Stomach (tissue), 9 donors: ENCODE measurements around the gene LMF2. TPM values are rescaled to one million over a fixed set of nuclear protein-coding genes. Genes with fewer than 3 reads are reported as not detected.
A peak's percentile ranks its signal among the peaks of the same experiment; 100 is the strongest.

Experiments used
- DNase-seq, 2 donors: peaks; one replicate each; pipeline versions ENCODE4 v3.0.0 to v3.0.0-alpha.2; 2013 to 2019
- H3K27ac ChIP-seq, 5 donors: fragments of 200-600 bp in 4 of 5; sonication (generic) in 4 of 5; one replicate each; pipeline ENCODE4 v1.5.1; 2013 to 2019; ENCODE audit warnings: mild to moderate bottlenecking in 1 of 5, moderate library complexity in 1 of 5
- H3K27me3 ChIP-seq, 3 donors: fragments of 200-600 bp; sonication (generic); one replicate each; pipeline ENCODE4 v1.5.1; 2017 to 2019; ENCODE audit warnings: mixed run types in 1 of 3
- H3K36me3 ChIP-seq, 4 donors: fragments of 200-600 bp; sonication (generic); 1 replicate in 3 of 4; 2 replicates in 1 of 4; pipeline ENCODE4 v1.5.1; 2016 to 2019
- H3K4me1 ChIP-seq, 4 donors: fragments of 200-600 bp; sonication (generic); one replicate each; pipeline ENCODE4 v1.5.1; 2016 to 2019
- H3K4me3 ChIP-seq, 4 donors: fragments of 200-600 bp; sonication (generic) in 3 of 4; one replicate each; pipeline ENCODE4 v1.5.1; 2016 to 2019; ENCODE audit warnings: mild to moderate bottlenecking in 1 of 4
- H3K9me3 ChIP-seq, 4 donors: fragments of 200-600 bp; sonication (generic); one replicate each; pipeline ENCODE4 v1.5.1; 2016 to 2019
- EP300 ChIP-seq: sonication (generic); formaldehyde crosslinking; IDR thresholded peaks from one replicate; pipeline ENCODE4 v1.6.1; 2017; ENCODE audit warnings: antibody characterized with exemption
- POLR2A ChIP-seq, 4 donors: fragments of 450-650 bp; IDR thresholded peaks; one replicate each; pipeline ENCODE4 v1.6.1; 2016; ENCODE audit warnings: antibody characterized with exemption in 4 of 4, control low read depth in 2 of 4, mild to moderate bottlenecking in 1 of 4, moderate library complexity in 1 of 4
- POLR2AphosphoS5 ChIP-seq, 3 donors: sonication (generic); formaldehyde crosslinking; IDR thresholded peaks; one replicate each; pipeline ENCODE4 v1.6.1; 2016; ENCODE audit warnings: antibody characterized with exemption in 3 of 3
- WGBS, 5 donors: extraction: QIAGEN DNeasy Blood & Tissue Kit in 3 of 5; methylation state at CpG; one replicate each; pipeline versions ENCODE4 v1.1.5 to v1.1.7; 2013 to 2018; 5-methylcytosine and 5-hydroxymethylcytosine counted together
- intact Hi-C: fragments of 100-400 bp; cut with DNase I; formaldehyde crosslinking; loops from one replicate; pipeline ENCODE4 v1.15.1; 2023; ENCODE audit warnings: low total_unique reads
- polyA plus RNA-seq, 3 donors: library from polyadenylated mRNA; stranded (reverse); fragments of 200-250 nt; gene quantifications; one replicate each; pipeline ENCODE4 v1.2.3, GENCODE V29; 2013
- total RNA-seq, 5 donors: library from RNA; depleted of rRNA; stranded (reverse); fragments of >200 nt; gene quantifications; one replicate each; pipeline versions ENCODE4 v1.1.0 to v1.2.3, GENCODE V29; 2014 to 2016
- TF ChIP-seq, protein P1 (sequence below), 7 experiments: fragments of 450-650 bp in 4 of 7; fragments of 200-600 bp in 3 of 7; sonication (generic) in 3 of 7; IDR thresholded peaks; one replicate each; pipeline ENCODE4 v1.5.1; 2016 to 2019; ENCODE audit warnings: antibody characterized with exemption in 7 of 7, control low read depth in 2 of 7, mild to moderate bottlenecking in 1 of 7
- donor health status: healthy with polysubstance abuse.
- donor health status: Bipolar disorder and iron deficiency.
- donor health status: healthy.

The LMF2 gene
- total and polyA plus RNA-seq, 8 donors, result 11.9 to 212 (median 52.9) TPM

GRCh38 chr22:50488886-50489285 lies 18.6 kb downstream of the LMF2 start:
- 78 to 87% (median 80%) methylated on average over 16 to 19 of the region's 19 CpGs for WGBS, 5 donors
- intact Hi-C loops, result no loop called here

DNA sequence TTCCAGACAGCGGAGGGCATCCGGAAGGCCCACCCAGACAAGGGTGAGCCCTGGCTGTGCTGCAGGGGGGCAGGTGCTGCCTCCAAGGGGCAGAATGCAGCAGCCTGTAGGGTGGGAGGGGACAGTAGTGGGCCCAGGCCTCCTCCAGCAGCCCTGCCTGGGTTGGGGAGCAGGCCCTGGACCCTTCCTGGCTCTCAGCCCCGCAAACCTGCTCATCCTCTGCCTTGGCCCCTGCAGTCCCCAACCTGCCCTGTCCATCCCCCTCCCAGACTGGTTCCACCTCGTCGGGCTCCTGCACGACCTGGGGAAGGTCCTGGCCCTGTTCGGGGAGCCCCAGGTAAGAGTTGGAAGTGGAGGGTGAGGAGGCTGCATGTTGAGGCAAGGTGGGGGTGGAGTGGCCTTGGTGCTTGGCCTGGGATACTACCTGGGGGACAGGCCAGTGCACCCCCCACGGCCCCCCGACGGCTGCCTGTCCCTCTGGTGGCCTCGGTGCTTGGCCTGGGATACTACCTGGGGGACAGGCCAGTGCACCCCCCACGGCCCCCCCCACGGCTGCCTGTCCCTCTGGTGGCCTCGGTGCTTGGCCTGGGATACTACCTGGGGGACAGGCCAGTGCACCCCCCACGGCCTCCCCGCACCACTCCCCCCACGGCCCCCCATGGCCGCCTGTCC lies 19.4 kb downstream of the LMF2 start:
- no peak for TF ChIP-seq POLR2AphosphoS5 (IDR thresholded peaks at IDR 0.05)
- Histone ChIP-seq H3K4me1 (peaks cover 9 to 29% (median 23%) of the 10 kb centered on the region in 4 donors), H3K27ac (no peak overlapping the region), H3K27me3 (peaks cover 0 to 58% (median 0%) of the 10 kb centered on the region in 3 donors), H3K36me3 (no peaks in the 10 kb centered on the region), H3K4me3 (no peak overlapping the region), H3K9me3 (no peaks in the 10 kb centered on the region)
- intact Hi-C loops, result no loop called here
- DNase-seq, result no peak
- 67 to 85% (median 83%) methylated on average over 7 to 18 of the region's 18 CpGs for WGBS, 5 donors

More at GRCh38 chr22:50488886-50489285, 18.6 kb downstream of the LMF2 start:
- Histone ChIP-seq H3K9me3 (no peaks in the 10 kb centered on the region), H3K36me3 (no peaks in the 10 kb centered on the region), H3K4me3 (no peak overlapping the region), H3K4me1 (peaks cover 9 to 22% (median 17%) of the 10 kb centered on the region in 4 donors), H3K27me3 (peaks cover 0 to 51% (median 0%) of the 10 kb centered on the region in 3 donors), H3K27ac (no peak overlapping the region)
- no peak for DNase-seq
- TF ChIP-seq POLR2A (IDR thresholded peaks at IDR 0.05) (no peak), EP300 (no peak), POLR2AphosphoS5 (IDR thresholded peaks at IDR 0.05) (no peak)
- TF ChIP-seq, protein P1, sequence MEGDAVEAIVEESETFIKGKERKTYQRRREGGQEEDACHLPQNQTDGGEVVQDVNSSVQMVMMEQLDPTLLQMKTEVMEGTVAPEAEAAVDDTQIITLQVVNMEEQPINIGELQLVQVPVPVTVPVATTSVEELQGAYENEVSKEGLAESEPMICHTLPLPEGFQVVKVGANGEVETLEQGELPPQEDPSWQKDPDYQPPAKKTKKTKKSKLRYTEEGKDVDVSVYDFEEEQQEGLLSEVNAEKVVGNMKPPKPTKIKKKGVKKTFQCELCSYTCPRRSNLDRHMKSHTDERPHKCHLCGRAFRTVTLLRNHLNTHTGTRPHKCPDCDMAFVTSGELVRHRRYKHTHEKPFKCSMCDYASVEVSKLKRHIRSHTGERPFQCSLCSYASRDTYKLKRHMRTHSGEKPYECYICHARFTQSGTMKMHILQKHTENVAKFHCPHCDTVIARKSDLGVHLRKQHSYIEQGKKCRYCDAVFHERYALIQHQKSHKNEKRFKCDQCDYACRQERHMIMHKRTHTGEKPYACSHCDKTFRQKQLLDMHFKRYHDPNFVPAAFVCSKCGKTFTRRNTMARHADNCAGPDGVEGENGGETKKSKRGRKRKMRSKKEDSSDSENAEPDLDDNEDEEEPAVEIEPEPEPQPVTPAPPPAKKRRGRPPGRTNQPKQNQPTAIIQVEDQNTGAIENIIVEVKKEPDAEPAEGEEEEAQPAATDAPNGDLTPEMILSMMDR (IDR thresholded peaks at IDR 0.05), result no peak

DNA sequence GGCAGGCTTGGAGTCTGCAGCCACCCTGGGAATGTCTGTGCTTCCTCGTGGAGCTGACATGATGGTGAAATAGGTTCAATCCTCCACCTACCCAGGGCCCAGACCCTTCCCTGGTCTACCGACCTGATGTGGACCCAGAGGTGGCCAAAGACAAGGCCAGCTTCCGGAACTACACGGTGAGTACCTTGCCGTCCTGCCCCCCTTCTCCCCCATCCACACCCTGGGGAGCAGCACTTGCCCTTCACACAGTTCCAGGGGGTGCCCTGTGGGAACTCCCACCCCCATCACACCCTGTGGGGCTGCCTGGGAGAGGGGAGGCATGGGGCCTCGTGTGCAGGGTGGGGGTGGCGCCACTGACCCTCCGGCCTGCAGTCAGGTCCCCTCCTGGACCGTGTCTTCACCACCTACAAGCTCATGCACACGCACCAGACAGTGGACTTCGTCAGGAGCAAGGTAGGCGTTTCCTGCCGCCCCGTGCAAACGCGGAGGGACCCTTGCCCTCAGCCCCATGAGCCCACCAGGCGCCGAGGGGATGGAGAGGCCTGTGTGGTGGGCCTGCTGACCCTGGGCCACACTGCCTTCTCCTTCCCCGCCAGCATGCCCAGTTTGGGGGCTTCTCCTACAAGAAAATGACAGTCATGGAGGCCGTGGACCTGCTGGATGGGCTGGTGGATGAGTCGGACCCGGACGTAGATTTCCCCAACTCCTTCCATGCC lies 20.1 kb downstream of the LMF2 start:
- Histone ChIP-seq H3K4me3 (no peak overlapping the region), H3K27me3 (peaks cover 0 to 65% (median 6%) of the 10 kb centered on the region in 3 donors), H3K9me3 (no peaks in the 10 kb centered on the region), H3K27ac (no peak overlapping the region), H3K36me3 (no peaks in the 10 kb centered on the region), H3K4me1 (peaks cover 9 to 36% (median 29%) of the 10 kb centered on the region in 4 donors)
- intact Hi-C loops, result no loop called here
- DNase-seq, result no peak
- TF ChIP-seq POLR2A (IDR thresholded peaks at IDR 0.05), result no peak
- TF ChIP-seq, protein P1 (IDR thresholded peaks at IDR 0.05), result no peak
- no peak for TF ChIP-seq POLR2AphosphoS5 (IDR thresholded peaks at IDR 0.05)
- no peak for TF ChIP-seq EP300
- WGBS, 5 donors, result 81 to 93% (median 83%) methylated on average over 7 to 23 of the region's 23 CpGs

GRCh38 chr22:50486561-50487289 lies 20.8 kb downstream of the LMF2 start, which contains the start of gene MIOX:
Gene MIOX (plus strand): TSS chr22:50486859. CDS start chr22:50486898, 39 bp downstream.
- no peak for DNase-seq

More at GRCh38 chr22:50486561-50487289, 20.8 kb downstream of the LMF2 start, which contains the start of gene MIOX:
- TF ChIP-seq, protein P1 (IDR thresholded peaks at IDR 0.05), result no peak
- TF ChIP-seq EP300, result no peak
- TF ChIP-seq POLR2A (IDR thresholded peaks at IDR 0.05), result no peak
- TF ChIP-seq POLR2AphosphoS5 (IDR thresholded peaks at IDR 0.05), result no peak
- Histone ChIP-seq H3K27me3 (peaks cover 2 to 72% (median 13%) of the 10 kb centered on the region in 3 donors), H3K36me3 (no peaks in the 10 kb centered on the region), H3K9me3 (no peaks in the 10 kb centered on the region), H3K4me1 (peaks cover 16 to 43% (median 37%) of the 10 kb centered on the region in 4 donors), H3K27ac (peak within 1 kb of the TSS in 1 of 5 donors; percentile 12), H3K4me3 (no peak within 1 kb of the TSS)
- WGBS, 5 donors, result 56 to 76% (median 62%) methylated on average over 17 to 23 of the region's 23 CpGs
- intact Hi-C loops, result no loop called here
